Stimulated activated CD4-positive, alpha-beta T cell treated with anti-CD3 and anti-CD28 coated beads, Interleukin-2, amount 100 ng/mL, for 48 hours (primary cell): ENCODE measurements around the gene CLEC16A.

Experiments
- DNase-seq, 2 donors: peaks; one replicate each; pipeline ENCODE4 v3.0.0-alpha.2; 2020

CLEC16A gene

DNA sequence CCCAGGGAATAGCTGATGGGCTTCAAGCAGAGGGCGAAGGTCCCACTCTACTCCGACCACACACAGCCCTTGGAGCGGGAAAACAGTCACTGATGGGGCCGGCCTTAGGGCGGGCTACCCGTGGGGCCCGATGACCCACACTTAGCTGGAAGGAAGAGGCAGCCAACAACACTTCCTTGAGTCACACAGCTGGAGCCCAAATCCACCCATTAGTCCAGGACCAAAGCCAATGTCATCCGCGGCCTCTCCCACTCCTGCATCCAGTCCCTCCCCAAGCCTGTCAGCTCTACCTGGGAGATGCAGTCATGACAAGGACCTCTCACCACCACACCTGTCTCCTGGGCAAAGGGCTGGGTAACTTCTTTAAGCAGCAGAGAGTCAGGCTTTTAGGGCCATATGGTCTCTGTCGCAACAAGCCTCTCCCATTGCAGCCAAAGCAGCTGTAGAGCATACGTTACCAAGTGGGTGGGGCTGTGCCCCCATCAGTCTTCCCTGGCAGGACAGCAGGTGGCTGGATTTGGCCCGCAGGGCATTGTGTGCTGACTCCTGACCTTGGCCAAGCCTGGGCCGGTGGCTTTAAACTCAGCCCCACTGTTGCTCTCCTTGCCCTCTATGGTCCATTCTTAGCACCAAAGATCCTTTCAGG, 200.9 kb downstream of the CLEC16A start:
- no peak for DNase-seq

DNA sequence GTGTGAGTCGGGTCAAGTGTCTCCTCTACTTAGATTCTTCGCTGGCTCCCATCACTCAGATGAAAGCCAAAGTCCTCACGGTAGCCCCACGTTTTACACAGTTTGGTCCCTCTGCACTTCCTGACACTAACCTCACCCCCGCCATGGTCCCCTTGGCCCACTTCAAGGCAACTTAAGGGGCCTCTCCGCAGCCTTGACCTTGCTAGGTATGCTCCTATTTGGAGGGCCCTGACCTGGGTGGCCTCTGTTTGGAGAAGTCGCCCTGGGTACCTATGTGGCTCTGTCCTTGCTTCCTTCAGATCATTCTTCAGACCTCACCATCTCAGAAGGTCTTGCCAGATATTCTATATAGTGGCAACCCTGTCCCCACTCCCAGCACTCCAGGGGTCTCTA, 201.5 kb downstream of the CLEC16A start:
- DNase-seq: no peak

DNA sequence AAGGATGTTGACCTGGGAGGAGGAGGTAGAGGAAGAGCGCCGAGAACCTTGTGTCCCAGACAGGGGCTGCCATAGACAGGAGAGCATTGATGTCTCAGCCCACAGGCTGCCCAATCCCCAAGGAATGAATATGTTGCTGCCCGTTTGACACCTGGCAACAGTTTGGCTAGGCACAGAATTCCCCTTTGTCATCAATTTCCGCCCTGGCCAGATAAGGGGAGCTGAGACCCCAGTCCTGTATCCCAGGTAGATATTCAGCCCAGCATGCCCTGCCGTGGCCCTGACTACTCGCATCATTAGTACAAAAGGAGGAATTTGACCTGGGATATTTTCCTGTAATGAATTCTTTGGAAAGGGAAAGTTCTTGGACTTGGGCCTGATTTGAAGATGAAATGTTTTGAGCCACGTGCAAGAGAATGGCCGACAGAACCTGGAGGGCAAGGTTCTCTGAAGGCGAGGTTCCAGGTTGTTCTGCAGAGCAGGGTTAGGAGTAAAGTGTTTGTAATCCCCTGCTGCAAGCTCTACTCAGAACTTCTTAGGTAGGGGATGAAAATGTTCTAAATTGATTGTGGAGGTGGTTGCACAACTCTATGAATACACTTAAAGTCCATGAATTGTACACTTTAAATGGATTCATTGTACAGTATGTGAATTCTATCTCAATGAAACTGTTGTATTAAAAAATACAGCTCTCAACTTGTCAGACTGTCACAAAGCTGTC, 202.8 kb downstream of the CLEC16A start:
- DNase-seq: no peak

DNA sequence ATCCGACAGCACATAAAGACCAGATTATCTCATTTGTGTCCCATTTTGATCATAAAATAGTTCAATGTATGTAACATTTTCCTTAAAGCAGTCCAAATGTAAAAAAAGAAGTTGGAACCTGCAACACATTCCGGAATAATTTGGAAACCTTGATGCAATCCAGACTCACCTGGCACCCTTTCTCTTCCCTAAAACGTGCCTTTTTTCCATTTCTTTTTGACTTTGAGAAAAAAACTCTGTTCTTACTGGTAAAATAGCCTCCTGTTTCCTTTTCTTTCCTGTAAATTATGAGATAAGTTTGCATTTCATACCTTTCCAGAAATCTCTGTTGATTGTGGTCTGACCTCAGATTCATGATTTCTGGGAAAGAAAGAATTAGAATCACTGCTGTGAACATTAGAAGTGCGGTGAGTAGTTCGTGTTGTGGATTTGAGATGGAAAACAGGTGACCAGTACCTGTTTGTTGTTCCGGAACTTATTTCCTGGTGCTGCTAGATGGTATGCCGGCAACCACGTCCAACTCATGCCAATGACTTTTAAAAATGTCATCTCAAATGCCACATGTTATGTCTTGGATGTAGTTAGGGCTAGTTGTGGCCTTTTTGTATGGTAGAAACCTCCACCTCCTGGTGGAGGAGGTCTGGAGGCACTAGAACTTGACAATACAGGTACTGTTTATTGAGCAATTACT, 203.5 kb downstream of the CLEC16A start:
- DNase-seq: no peak

DNA sequence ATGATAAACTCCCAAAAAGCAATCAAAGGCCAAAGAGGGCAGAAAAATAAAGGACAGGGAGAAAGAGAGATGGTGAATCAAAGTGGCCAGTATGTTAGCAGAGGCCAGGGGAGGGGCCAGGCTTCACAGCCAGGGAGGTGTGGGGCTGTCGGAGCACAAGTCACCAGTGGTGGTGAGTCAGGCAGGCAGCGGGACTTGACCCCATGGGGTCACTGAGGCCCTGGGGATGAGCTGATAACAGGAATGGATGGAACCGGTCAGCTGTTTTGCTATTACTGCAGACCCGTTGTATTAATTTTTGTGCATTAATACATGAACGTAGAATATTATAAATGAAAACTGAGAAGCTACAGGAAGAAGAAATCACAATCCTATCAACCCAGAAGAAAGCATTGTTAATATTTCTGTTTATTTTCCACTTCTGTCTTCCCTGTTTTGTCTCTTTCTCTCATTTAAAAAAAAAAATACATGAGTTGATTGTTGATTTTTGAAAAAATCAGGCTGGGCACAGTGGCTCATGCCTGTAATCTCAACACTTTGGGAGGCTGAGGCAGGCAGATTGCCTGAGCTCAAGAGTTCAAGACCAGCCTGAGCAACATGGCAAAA, 204.8 kb downstream of the CLEC16A start:
- no peak for DNase-seq

DNA sequence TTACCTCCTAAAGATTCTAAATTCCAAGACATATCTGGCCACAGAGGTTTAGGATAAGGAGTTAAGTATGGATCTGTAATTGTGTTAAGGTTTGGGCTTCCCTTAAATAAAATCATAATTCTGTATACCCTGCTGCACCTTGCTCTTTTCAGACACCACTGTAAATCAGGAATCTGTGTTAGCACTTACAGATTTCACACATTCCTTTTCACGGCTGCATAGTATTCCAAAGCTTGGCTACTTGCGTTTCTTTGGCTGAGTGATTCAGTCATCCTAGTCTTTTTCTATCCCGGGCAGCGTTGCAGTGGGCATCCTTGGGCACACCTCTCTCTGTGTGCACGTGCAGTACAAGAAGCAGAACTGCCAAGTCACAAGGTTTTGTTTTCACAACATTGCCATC, 205.8 kb downstream of the CLEC16A start:
- DNase-seq: no peak

DNA sequence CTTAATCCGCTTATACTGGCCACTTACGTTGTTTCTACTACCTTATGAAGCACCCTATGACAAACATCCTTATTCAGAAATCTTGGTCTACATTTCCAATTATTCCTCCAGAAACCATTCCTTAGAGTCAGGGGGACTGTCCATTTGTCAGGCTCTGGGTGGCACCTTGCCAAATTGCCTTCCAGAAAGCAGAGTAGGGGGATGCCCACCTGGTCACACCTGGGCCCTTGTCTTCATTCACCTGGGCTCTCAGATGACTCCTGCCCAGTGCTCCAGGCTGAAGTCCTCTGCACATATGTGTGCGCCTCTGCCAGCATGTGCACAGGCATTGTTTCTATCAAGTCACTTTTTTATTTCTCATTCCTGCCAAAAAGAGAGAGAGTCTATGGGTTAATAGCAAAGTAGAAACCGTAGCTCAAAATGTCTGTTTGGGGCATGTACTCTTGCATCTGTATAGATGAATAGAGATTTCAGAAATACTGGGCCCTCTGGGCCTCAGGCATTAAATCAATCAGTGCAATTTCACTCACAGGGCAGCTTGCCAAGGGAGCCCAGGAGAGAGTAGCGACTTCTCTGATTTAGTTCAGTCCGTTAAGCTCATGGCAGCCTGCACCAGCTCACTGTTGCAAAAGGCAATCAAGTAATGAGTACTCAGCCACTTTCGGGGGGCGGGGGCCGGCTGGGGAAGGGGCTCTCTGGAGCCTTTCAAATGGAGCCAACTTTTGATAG, 207.0 kb downstream of the CLEC16A start:
- DNase-seq: no peak

DNA sequence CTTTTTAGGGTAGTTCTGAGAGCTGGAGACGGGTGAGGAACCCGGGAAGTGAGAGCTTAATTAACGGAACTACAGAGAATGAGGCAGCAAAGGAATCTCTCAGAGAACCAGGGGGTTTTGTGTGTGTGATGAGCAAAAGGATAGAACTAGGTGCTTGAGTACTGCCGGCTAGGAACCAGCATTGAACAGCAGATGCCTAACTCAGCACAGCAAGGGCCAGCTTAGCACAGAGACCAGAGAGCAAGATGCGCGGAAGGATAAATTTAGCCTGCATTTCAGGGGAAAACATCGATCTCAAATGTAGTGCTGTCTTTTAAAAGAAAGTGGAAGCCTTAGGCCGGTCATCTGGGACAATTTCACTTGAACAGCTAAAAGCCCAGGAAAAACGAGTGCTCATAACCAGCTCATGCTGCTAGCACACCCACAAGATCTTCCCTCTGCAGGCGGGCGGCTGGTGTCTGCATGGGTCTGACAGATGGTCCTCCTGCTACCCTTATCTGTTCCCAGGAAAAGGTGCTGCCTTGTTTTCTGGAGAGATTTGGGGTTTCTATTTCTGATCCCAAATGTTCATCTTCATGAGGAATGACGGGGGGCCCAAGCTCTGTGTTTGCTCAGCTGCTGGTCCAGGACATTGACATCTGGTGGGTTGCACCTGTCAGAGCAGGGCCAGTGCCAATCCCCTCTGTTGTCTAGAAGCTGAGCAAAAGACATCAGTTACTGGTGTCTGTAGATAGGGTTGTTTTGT, 207.7 kb downstream of the CLEC16A start:
- no peak for DNase-seq

DNA sequence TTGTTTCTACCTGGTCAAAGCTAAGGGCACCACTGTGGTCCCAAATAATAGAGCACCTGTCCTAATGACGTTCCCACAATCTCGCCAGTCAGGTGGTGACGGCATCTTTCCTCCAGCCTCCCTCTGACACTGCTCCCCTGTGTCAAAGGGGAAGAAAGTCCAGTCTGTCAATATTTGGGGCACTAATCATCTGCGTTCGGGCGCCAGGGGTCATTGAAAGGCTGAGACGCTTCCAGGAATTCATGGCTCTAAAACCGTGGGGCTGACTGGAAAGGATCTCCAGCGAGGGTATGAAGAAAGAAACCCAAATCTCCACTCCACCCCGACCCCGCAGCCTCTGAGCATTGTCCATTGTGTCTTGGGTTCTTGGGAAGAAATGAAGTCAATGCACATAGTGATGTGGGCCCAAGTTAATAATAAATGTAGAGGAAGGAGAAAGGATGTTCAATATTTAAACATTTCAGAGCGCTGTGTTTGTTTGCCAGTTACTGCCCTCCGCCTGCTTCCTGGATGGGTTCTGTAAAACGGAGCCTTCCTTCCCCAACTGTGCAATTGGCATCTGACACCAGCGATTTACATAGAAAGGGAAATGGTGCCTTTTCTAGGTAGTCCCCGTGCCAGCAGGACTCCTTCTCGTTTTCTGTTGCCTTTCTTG, 208.4 kb downstream of the CLEC16A start:
- DNase-seq: no peak

DNA sequence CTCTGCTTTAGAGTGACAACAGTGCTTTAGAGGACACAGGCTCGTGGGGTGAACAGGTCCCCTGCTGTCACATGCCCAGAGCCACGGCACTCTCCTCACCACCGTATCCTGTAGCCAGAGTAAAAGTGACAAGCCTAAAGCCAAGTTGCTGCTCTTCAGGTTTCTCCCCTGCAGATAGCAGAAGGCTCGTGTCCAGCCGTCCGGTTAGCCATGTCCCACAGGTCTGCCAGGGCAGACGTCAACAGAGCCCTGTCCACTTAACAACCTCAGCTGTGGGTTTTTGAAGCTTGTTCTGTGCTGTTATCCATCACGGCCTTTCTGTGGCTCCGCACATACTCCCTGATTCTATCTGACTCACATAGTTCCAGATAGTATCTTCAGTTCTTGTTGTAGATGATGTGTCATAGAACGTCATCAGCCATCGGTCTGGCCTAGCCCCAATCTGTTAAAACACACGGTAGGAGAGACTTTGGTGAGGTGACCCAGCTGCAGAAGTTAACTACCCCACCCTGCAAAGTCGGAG, 211.0 kb downstream of the CLEC16A start:
- no peak for DNase-seq

DNA sequence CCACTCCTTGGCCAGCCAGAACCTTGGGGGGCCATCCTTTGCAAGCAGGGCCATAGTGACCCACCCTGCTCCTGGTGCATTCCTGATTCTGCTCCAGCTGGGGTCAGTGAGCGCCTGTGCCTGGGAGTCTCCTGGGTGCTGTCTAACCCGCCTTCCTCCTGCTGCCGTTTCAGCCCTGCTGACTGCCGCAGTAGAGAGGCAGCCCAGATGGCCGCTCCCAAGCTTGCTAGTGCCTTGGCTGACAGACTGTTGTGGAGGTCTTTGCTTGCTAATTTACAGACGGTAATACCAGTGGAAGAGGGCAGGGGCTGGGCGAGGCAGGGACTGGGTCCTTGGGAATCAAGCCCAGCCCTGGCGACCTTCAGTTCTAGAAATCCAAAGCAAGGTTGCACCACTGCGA, 212.0 kb downstream of the CLEC16A start:
- DNase-seq: no peak

DNA sequence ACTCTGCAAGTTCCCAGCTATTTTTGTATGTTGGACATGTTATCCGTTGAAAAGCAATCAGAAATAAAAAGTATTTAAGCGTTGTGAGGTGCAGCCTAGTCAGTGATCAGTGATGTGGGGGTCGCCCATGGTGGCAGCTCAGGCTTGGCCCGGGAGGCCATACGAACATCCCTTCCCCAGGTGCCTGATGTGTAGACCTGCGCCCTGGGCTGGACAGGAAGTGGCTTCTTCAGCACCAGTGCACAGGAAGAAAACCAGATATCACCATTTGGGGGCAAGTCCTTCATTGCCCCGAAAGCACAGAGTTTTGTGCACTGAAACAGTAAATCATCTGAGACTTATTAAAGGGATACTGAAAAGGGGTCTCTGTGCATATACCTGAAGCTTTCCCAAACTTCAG, 212.8 kb downstream of the CLEC16A start:
- DNase-seq: no peak

DNA sequence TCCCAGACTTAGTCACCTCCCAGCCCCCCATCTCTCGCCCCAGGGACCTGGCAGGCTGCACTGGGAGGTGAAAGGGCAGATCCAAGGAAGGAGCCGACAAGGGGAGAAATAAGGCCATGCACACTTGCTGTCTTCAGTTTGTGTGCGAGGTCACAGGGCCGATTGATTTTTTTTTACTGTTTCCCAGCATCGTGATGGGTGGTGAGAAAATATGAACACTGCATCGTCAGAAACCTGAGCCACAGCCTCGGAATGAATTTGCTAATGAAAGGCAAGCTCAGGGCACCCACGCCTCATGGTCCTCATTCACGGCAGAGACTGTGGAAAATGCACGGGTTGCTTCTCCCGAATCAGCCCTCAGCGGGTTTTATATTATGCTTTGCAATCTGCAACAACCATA, 213.7 kb downstream of the CLEC16A start:
- no peak for DNase-seq

DNA sequence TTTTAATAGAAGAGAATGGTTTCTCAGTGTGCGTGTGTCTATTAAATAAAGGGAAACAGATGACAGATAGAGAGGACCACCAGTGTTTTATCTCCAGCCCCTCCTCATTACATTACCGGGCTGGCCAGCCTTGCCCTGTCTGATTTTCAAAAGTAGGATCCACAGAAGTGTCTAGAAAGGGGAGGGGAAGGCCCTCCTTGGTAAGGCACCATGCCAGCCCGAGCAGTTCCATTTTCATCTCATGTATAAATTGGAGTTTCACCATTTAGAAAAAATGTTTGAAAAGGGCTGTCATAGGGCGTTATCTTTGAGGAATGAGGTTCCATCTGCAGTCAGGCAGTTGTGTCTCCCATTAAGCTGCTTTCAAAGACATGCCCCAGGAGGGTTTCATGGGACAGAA, 214.9 kb downstream of the CLEC16A start:
- DNase-seq: no peak

DNA sequence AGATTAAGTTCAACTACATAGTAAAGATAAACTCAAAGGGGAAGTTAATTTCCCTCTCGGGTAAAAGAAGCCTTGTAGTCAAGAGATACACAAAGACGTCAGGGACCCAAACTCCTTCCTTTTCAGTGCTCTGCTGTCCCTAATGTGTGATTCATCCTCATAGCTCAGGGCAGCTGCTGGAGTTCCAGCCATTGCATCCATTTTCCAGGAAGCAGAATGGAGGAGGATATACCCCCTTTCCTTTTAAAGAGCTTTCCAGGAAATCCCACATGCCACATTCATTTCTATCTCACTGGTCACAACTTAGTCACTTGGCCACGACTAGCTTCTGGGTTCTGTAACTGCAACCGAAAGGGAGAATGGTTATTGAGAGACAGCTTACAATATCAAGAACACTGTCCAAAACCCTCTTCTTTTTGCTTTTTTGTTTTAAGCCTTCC, 216.3 kb downstream of the CLEC16A start:
- no peak for DNase-seq

DNA sequence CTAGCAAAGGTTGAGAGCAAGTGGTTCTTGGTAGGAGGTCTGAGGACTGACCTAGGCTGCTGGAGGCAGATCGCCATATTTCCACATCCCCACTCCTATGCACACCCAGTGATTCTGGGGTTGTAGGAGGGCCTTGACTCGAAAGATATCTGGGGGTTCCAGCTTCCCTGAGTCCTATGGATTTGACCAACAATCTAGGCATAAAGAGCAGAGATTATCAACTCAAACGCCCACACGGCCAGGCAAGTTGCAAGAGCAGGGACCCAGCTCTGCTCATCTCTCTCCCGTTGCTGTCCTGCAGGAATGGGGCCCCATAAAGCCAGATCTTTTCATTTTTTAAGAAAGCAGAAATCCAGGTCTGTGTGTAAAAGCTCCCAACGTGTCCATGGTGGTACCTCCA, 217.1 kb downstream of the CLEC16A start:
- DNase-seq: no peak

DNA sequence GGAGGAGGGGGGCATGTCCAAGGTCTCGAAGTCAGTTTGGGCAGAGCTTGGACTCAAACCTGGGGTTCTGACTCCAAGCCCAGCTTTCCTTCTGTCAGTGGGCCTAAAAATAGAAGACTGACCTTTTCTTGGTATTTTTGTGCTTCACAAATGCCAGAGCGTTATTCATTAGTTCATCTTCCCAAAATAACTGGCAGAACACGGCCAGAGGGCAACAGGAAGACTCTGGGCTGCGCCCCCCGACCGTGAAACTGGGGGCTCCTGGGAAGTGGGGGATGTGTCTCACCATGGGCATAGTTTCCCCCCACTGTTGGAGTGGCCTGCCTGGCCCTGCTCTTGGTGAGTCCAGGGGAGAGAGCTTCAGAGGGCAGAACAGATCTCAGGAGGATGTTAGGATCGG, 217.6 kb downstream of the CLEC16A start:
- no peak for DNase-seq

DNA sequence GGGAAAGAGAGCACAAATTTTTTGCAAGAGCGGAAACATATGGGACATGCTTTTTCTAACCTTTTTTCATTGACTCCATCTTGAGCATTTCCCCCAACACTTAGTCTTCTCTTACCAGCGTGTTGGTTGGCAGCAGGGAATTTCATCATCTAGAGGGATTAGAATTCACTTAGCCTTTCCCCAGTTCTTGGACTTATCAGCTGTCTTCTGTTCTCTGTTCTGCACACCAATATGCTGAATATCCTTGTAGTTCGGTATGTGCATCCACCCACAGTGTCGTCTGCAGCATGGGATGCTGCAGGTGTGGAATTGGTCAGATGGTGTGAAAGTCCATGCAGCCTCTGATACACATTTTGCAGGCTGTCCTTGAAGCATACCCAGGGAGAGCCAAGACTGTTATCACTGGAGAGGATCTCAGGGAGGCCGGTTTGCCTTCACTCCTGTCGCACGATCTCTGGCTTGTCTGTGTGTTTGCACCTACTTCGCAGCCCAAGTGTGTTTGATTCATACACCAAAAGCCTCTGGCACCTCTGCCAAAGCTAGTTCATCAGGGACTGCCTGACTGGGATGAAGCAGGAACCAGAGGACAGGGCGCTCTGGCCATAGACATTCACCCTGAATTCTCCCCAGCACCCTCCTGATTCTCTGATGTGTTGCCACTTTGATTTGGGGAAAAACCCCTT, 218.4 kb downstream of the CLEC16A start:
- DNase-seq: no peak

DNA sequence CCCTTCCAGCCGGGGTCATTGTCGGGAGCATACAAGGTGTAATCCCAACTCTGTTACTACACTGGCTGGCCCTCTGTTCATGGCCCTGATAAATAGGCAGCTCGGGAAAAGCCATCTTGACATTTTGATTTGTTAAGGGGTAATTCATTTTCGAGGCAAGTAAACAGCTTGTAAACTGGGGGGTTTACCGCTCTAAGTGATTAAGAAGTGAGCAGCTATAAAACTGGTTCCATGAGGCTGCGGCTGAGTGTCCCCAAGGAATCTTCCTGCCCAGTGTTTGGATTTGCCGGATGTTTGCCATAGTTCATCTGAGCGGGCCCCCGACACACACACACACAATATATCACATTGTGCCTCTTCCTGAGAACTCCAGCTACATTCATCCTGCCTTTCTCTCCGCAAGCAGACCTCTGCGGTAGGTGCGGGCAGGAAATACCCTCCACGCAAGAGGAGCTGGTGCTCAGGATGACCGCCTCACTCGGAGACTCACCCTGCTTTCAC, 219.4 kb downstream of the CLEC16A start:
- DNase-seq: no peak

DNA sequence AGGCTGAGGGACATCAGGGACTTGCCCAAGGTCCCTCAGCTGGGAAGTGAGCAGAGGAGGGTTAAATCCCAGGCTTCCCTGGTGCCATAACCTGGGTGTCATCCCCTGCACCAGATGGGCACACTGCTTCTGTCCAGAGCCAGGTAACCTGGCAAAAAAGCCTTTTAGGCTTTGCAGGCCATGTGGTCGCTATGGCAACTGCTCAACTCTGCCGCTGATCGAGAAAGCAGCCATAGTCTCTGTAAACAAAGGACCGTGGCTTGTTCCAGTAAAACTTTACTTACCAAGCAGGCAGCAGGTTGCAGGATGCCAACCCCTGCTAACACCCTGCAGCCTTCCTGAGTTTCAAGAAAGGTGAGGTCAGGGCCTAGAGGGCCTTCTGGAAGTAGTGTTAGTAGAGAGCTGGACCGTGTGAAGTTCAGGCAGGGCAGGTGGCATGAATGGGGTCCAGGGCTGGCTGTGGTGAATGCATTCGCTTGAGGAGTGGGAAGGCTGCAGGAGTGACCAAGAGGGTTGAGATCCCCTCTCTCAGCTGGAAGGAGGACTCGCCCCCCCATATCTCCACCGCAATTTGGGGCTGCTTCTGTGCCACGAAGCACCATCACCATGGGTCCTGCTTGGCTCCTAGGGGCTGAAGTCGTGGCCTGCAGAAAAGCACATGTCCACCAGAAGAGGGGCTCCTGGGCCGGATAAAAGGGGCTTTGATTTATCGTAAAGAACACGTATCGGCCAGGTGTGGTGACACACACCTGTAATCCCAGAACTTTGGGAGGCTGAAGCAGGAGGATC, 220.3 kb downstream of the CLEC16A start:
- no peak for DNase-seq
